ENCODE measurements around the gene CYB5R4. TPM values are rescaled to one million over a fixed set of nuclear protein-coding genes. Genes with fewer than 3 reads are reported as not detected.

Gene CYB5R4, protein sequence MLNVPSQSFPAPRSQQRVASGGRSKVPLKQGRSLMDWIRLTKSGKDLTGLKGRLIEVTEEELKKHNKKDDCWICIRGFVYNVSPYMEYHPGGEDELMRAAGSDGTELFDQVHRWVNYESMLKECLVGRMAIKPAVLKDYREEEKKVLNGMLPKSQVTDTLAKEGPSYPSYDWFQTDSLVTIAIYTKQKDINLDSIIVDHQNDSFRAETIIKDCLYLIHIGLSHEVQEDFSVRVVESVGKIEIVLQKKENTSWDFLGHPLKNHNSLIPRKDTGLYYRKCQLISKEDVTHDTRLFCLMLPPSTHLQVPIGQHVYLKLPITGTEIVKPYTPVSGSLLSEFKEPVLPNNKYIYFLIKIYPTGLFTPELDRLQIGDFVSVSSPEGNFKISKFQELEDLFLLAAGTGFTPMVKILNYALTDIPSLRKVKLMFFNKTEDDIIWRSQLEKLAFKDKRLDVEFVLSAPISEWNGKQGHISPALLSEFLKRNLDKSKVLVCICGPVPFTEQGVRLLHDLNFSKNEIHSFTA
- total RNA-seq = 10 to 100 TPM; 25.8 to 30.9 (median 27.7) TPM

DNA sequence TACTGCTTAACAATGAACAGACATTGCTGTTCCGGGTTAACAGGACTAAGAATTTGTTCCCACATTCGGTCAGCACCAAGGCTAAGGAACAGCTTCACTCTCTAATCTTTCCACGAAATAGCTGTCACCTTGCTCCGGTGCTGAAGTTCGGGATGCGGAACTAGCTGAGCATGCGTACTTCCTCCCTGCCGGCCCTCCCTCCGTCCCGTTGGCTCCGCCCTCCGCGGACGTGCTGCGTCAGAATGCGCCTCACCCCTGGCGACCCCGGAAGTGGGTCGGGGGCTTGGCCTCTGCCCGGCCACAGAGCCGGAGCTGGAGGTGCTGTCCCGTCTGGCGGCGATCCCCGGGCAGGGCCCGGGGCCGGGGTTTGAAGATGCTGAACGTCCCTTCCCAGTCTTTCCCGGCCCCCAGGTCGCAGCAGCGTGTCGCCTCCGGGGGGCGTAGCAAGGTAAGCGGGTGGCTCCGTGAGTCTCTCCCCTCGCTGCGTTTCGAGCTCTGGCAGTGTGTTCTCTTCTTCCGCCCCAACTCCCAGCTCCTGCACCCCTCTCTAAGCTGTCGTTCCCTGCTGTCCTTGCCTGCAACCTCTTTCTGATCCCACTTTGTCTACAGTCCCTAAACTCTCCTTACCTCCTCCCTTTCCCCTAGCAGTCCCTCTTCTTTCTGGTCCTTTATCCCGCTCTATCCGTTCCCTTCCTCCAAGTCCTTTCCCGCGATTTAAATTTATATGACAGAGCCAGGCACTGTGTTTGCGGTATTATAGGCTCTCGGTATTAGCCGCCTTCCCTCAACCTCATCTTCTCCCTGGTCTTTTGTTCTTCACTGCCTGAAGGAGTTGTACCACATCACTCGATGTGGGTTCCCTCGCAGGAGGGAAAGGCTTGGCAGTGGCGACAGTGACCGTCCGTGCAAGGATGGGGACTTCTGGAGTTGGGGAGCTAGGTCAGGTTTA lies at the start of gene CYB5R4:
Gene CYB5R4, plus strand, starts transcription at position 280 of the 949 bp plus-strand sequence. Its CDS starts 94 bp downstream, at position 374.
- peak; percentile 88 for DNase-seq
- peak; percentile 98 for ATAC-seq
- H3K9me3 Mint-ChIP-seq = no peaks in the 10 kb centered on the region

DNA sequence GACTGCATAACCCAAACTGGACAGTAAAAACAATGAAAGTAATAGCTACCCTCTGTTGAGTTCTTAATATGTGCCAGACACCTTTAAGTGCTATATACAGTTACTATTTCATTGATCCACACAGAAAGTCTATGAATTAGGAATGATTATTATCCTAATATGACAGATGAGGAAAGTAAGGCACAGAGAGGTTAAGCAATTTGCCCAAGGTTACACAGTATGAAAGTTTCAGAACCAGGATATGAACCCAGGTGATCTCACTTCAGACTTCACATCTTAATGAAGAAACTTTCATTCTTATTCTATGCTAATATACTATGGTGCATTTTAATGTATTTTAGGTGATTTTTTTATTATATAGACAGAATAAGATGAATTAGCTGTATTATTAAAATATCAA lies 46.9 kb upstream of the CYB5R4 start:
- Mint-ChIP-seq H3K4me1 (ENCODE audit: low read depth) (no peaks in the 10 kb centered on the region), H3K27me3 (ENCODE audit: low read depth) (no peaks in the 10 kb centered on the region)

More for the DNA sequence above, at the start of gene CYB5R4:
- Mint-ChIP-seq H3K36me3 (ENCODE audit: insufficient read depth) (peaks cover 1% of the 10 kb centered on the region), H3K4me3 (peak within 1 kb of the TSS; percentile 94), H3K4me1 (ENCODE audit: low read depth) (peaks cover 33% of the 10 kb centered on the region), H3K27me3 (ENCODE audit: low read depth) (peaks cover 12% of the 10 kb centered on the region)

DNA sequence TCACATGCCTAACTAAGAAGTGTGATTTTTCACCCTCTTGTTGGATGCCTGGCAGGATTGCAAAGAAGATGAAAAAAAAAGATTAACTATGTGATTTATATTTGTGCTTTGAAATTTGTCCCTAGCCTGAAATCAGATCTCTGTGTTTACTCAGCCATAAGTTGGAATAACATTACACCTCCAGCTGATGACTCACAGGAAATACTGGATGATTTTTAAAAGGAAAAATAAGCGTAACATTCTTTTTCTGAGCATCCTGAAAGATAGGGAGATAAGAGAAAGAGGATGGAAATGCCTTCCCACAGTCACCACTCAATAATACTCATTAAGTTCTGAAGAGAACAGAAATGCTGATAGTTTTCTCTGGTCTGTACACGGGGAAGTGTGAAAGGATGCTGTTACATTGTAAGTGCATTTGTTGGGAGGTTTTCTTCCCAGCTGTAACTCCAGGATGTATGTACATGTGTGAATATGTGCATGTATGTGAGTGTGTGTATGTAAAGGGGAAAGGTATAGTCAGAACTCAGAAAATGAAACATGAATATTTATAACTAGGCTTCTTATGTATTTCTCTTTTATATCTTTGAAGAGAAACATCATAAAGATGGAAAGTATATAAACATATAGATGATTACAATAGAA lies 43.7 kb upstream of the CYB5R4 start:
- ATAC-seq = no peak
- Mint-ChIP-seq H3K4me3 (no peak overlapping the region), H3K4me1 (ENCODE audit: low read depth) (no peaks in the 10 kb centered on the region), H3K27me3 (ENCODE audit: low read depth) (no peaks in the 10 kb centered on the region), H3K9me3 (no peaks in the 10 kb centered on the region), H3K36me3 (ENCODE audit: insufficient read depth) (no peaks in the 10 kb centered on the region)
- DNase-seq = no peak

More for the DNA sequence above, 46.9 kb upstream of the CYB5R4 start:
- no peak for ATAC-seq
- no peak overlapping the region for H3K4me3 Mint-ChIP-seq
- H3K9me3 Mint-ChIP-seq = no peaks in the 10 kb centered on the region
- no peaks in the 10 kb centered on the region for H3K36me3 Mint-ChIP-seq (ENCODE audit: insufficient read depth)
- DNase-seq = no peak

DNA sequence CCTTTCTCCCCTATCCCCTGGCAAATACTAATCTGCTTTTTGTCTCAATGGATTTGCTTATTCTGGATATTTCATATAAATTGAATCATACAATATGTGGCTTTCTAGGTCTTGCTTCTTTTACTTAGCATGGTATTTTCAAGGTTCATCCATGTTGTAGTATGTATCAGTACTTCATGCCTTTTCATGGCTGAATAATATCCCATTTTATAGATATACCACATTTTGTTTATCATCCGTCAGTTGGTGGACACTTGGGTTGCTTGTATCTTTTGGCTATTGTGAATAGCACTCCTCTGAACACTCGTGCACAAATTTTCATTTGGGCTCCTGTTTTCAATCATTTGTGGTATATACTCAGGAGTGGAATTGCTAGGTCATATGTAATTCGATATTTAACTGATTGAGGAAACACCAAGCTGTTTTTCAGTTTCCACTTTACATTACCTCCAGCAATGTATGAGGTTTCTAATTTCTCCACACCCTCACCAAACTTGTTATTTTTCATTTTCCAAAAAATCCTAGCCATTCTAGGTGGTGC lies 36.8 kb upstream of the CYB5R4 start:
- DNase-seq (no peak), ATAC-seq (no peak)
- no peak overlapping the region for H3K4me3 Mint-ChIP-seq
- H3K9me3 Mint-ChIP-seq = no peaks in the 10 kb centered on the region
- H3K27me3 Mint-ChIP-seq (ENCODE audit: low read depth) = peaks cover 4% of the 10 kb centered on the region
- no peaks in the 10 kb centered on the region for H3K4me1 Mint-ChIP-seq (ENCODE audit: low read depth)
- no peaks in the 10 kb centered on the region for H3K36me3 Mint-ChIP-seq (ENCODE audit: insufficient read depth)

DNA sequence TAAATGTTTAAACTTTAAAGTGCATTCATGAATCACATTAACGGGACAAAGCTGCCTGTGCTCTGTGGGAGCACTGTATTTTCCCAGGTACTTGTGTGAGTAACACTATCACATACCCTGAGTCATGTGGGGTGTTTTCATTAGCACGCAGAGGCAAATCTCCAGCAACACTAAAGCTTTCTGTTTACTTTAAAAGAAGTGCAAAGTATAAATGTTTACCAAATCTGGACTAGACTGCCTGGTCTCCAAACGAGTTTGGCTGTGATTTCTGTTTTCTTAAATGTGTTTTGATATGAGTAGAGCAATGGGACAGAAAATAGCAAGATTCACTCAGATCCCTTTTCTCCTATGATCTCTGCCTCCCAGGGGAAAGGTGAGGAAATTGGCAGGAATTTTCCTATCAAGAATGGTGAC lies 35.1 kb upstream of the CYB5R4 start:
- H3K27me3 Mint-ChIP-seq (ENCODE audit: low read depth) = peaks cover 4% of the 10 kb centered on the region
- H3K4me1 Mint-ChIP-seq (ENCODE audit: low read depth) = no peaks in the 10 kb centered on the region

DNA sequence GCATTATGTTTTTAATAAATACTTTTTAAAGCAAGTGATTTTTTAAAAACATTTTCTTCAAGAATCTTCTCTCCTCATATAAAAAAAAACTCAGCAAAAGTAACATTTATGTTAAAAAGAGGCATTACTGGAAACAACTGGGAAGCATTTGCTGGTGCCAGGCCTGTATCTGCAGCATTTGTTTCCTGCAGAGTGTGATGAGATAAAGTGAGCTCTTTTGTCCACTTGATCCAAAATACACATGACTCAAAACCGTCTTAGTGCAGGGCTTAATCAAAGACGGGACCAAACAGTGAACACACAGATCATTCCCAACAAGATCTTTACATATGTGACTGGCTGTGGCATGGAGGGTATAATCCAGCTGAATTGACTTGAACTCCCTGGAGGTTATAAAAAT lies 34.7 kb upstream of the CYB5R4 start:
- Mint-ChIP-seq H3K36me3 (ENCODE audit: insufficient read depth) (no peaks in the 10 kb centered on the region), H3K9me3 (no peaks in the 10 kb centered on the region), H3K27me3 (ENCODE audit: low read depth) (peaks cover 4% of the 10 kb centered on the region), H3K4me3 (no peak overlapping the region), H3K4me1 (ENCODE audit: low read depth) (no peaks in the 10 kb centered on the region)
- no peak for DNase-seq
- no peak for ATAC-seq

More for the DNA sequence above, 35.1 kb upstream of the CYB5R4 start:
- Mint-ChIP-seq H3K4me3 (no peak overlapping the region), H3K36me3 (ENCODE audit: insufficient read depth) (no peaks in the 10 kb centered on the region), H3K9me3 (no peaks in the 10 kb centered on the region)
- DNase-seq (no peak), ATAC-seq (no peak)

DNA sequence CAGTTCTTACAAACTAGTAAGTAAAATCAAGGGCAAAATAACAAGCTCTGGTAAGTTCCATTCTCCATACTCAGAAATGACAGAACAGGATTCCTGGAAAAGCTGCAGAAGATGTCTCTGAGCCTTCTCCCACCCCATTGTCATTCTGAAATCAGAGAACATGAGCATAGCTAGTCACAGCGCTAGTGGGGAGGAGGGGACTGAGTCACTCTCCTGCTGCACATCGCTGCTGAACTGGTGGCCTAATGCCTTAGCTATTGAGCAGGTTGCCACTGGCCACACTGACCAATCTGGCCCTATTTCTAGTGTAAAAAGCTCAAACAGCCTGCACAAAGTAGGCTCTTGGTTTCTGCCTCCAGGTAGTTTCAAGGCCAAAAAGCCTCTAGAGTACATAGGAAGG lies 32.4 kb upstream of the CYB5R4 start:
- Mint-ChIP-seq H3K27me3 (ENCODE audit: low read depth) (peaks cover 6% of the 10 kb centered on the region), H3K4me1 (ENCODE audit: low read depth) (no peaks in the 10 kb centered on the region), H3K4me3 (no peak overlapping the region), H3K9me3 (no peaks in the 10 kb centered on the region), H3K36me3 (ENCODE audit: insufficient read depth) (no peaks in the 10 kb centered on the region)
- ATAC-seq (no peak), DNase-seq (no peak)

DNA sequence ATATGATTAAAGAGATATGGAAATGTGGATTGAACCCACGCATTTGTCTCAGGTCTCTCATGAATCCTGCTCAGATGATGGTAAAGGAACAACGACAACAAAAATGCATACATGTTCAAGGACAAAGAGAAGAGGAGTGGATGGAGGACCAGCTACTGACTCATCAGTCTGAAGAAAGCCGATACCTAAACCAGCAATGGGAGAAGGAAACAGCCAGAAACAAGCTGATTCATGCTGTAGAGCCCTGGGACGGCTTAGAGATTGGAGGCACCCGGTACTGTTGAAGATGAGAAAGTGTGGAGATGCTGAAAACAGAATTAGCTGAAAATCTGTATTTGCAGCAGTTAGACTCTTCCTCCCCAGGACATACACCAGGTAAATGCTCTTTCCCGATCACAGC lies 20.8 kb upstream of the CYB5R4 start:
- H3K9me3 Mint-ChIP-seq = peaks cover 18% of the 10 kb centered on the region
- H3K4me1 Mint-ChIP-seq (ENCODE audit: low read depth) = no peaks in the 10 kb centered on the region
- H3K27me3 Mint-ChIP-seq (ENCODE audit: low read depth) = peaks cover 8% of the 10 kb centered on the region
- no peak overlapping the region for H3K4me3 Mint-ChIP-seq
- no peak for DNase-seq
- ATAC-seq = no peak
- no peaks in the 10 kb centered on the region for H3K36me3 Mint-ChIP-seq (ENCODE audit: insufficient read depth)

DNA sequence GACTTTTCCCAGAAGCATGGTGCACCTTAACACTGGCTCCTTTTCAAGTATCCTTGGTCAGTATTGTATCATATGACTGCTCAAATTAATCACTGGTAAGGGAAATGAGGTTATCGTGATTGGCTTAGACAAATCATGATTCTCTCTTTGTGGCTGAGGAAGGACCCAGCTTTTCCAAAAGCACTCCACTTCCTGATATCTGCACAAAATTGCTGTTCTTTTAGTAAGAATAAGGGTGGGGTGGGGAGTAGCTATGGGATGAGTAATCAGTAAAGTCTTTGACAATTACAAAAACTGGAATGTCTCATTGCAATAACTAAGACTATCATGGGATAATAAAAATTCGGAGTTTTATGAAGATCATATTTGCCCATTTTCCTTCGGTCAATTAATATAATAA lies 15.3 kb upstream of the CYB5R4 start:
- no peak for DNase-seq
- H3K27me3 Mint-ChIP-seq (ENCODE audit: low read depth) = peaks cover 11% of the 10 kb centered on the region
- H3K4me3 Mint-ChIP-seq = no peak overlapping the region
- peaks cover 9% of the 10 kb centered on the region for H3K9me3 Mint-ChIP-seq
- no peak for ATAC-seq
- H3K4me1 Mint-ChIP-seq (ENCODE audit: low read depth) = no peaks in the 10 kb centered on the region
- no peaks in the 10 kb centered on the region for H3K36me3 Mint-ChIP-seq (ENCODE audit: insufficient read depth)

DNA sequence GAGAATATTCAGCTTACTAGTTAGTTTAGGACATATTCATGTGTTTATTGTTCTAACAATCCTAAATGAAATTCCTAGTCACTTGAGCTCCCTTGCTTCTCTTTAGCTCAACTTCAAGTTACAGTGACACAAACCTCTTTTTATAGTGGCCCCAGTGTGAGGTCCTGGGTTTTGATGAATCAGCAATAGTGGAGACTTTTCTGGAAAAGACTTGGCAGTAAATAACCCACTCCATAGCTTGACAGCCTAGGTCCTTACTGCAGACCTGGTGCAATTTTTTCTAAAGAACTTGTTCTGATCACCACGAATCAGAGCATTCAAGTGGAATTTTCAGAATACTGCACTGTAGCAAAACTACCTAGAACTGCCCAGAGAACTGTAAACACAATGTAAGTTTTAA lies 13.2 kb upstream of the CYB5R4 start:
- Mint-ChIP-seq H3K9me3 (peaks cover 2% of the 10 kb centered on the region), H3K4me3 (no peak overlapping the region), H3K4me1 (ENCODE audit: low read depth) (no peaks in the 10 kb centered on the region), H3K36me3 (ENCODE audit: insufficient read depth) (no peaks in the 10 kb centered on the region), H3K27me3 (ENCODE audit: low read depth) (peaks cover 30% of the 10 kb centered on the region)
- no peak for DNase-seq
- ATAC-seq = no peak

DNA sequence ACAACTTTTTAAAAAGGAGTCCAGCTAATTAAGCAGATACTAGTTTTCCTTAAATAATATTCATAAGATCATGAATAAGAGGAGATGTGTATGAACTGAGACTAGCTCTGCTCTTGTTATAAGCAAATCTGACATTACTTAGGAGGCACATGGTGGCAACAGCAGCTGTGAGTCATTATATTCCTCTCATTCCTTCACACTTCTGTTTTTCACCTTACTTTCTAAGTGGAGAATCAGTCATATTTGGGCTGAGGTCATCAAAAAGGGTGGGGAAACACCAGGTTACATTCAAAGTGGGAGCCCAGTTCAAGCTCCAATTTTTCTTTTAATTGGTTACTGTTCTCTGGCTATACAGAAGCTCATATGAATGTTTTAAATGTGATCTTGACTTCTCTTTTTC lies 12.3 kb upstream of the CYB5R4 start:
- ATAC-seq (peak; percentile 38 to 40), DNase-seq (no peak)
- Mint-ChIP-seq H3K27me3 (ENCODE audit: low read depth) (peaks cover 34% of the 10 kb centered on the region), H3K4me1 (ENCODE audit: low read depth) (no peaks in the 10 kb centered on the region), H3K9me3 (no peaks in the 10 kb centered on the region), H3K36me3 (ENCODE audit: insufficient read depth) (no peaks in the 10 kb centered on the region), H3K4me3 (no peak overlapping the region)

DNA sequence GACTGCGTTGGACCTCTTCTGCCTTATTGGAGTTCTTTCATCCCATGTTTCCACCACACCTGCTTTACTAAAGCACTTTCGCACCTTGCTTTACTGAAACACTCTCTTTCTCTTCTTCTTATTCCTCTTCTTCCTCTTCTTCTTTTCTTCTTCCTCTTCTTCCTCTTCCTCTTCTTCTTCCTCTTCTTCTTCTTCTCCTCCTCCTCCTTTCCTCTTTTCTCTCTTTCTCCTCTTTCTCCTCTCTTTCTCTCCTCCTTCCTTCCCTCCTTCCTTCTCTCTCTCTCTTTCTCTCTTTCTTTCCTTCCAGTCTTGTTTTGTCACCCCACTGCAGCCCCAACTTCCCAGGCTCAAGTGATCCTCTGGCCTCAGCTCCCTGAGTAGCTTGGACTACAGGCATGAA lies 10.4 kb upstream of the CYB5R4 start:
- Mint-ChIP-seq H3K27me3 (ENCODE audit: low read depth) (peaks cover 49% of the 10 kb centered on the region), H3K9me3 (no peaks in the 10 kb centered on the region), H3K4me1 (ENCODE audit: low read depth) (peaks cover 6% of the 10 kb centered on the region), H3K4me3 (no peak overlapping the region), H3K36me3 (ENCODE audit: insufficient read depth) (no peaks in the 10 kb centered on the region)
- DNase-seq = no peak
- ATAC-seq = no peak

DNA sequence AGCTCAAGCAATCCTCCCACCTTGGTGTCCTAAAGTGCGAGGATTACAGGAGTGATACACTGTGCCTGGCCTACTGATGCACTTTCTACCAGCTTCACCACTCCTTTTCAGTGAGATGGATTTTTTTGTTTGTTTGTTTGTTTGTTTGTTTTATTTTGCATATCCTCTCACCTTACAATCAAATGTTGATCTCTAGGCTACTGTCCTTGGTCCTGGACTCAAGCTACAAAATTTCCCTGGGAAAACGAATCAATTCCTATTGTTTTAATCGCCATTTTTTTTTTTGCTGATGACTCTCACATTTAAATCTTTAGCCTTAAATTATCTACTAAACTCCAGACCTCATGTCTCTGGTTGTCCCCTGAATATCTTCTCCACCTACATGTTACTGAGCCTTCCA lies 9.9 kb upstream of the CYB5R4 start:
- no peak for ATAC-seq
- H3K27me3 Mint-ChIP-seq (ENCODE audit: low read depth) = peaks cover 54% of the 10 kb centered on the region

More for the DNA sequence above, 9.9 kb upstream of the CYB5R4 start:
- Mint-ChIP-seq H3K4me3 (no peak overlapping the region), H3K4me1 (ENCODE audit: low read depth) (peaks cover 8% of the 10 kb centered on the region), H3K36me3 (ENCODE audit: insufficient read depth) (no peaks in the 10 kb centered on the region), H3K9me3 (no peaks in the 10 kb centered on the region)
- no peak for DNase-seq
